VCaP (cell line): Measurements from ENCODE around the gene ANKRD23.

Experiments used
- H3K27ac ChIP-seq: fragments of 450-650 bp; 2 replicates; pipeline ENCODE4 v1.5.1; 2017
- TF ChIP-seq, protein P1 (sequence below): fragments of 450-650 bp; conservative IDR thresholded peaks from 2 replicates; pipeline ENCODE4 v1.5.1; 2017; ENCODE audit warnings: mild to moderate bottlenecking, moderate library complexity

ANKRD23 gene

DNA sequence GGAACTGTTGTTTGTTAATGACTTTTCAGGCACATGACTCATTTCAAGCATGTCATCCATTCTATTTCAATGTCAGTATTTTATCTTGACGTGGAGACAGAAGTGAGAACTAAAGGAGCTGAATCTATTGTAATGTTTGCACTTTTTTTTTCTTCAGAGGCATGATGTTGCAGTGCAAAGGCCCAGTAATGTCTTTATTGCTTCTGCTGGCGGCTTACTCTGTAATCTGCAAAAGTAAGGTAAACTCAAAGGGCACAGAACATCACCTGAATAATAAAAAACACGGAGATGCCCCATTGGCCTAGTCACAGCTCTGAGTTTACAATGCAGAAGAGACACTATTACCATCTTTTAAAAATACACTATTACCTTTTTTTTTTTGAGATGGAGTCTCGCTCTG is 30.2 kb downstream of the ANKRD23 start:
- TF ChIP-seq, protein P1, sequence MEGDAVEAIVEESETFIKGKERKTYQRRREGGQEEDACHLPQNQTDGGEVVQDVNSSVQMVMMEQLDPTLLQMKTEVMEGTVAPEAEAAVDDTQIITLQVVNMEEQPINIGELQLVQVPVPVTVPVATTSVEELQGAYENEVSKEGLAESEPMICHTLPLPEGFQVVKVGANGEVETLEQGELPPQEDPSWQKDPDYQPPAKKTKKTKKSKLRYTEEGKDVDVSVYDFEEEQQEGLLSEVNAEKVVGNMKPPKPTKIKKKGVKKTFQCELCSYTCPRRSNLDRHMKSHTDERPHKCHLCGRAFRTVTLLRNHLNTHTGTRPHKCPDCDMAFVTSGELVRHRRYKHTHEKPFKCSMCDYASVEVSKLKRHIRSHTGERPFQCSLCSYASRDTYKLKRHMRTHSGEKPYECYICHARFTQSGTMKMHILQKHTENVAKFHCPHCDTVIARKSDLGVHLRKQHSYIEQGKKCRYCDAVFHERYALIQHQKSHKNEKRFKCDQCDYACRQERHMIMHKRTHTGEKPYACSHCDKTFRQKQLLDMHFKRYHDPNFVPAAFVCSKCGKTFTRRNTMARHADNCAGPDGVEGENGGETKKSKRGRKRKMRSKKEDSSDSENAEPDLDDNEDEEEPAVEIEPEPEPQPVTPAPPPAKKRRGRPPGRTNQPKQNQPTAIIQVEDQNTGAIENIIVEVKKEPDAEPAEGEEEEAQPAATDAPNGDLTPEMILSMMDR = no peak
- H3K27ac ChIP-seq = no peak overlapping the region

DNA sequence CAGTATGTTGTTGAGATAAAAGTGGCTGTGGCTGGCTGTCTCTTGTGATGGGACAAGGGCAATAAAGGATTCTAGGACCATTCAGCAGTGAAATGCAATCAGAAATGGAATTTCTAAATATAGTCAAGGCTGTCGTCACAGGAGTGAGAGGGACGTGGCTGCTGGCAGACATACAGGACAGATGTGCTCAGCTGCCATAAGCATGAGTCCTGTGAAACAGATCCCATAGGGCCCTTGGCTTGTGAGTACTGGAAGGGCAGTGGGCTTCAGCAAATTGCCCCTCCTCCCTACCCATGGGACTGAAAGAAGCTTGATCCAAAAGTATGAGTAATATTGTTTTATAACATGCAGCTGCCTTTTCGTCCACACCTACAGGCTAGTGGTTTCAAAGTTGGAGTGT is 31.9 kb downstream of the ANKRD23 start:
- TF ChIP-seq, protein P1 = no peak
- no peak overlapping the region for H3K27ac ChIP-seq

- TF ChIP-seq, protein P1 = no peak
- no peak overlapping the region for H3K27ac ChIP-seq
Measured at GRCh38 chr2:96810783-96811192, 33.0 kb downstream of the ANKRD23 start.

GRCh38 chr2:96809951-96810782 is 33.7 kb downstream of the ANKRD23 start:
- H3K27ac ChIP-seq = no peak overlapping the region
- TF ChIP-seq, protein P1 = no peak

DNA sequence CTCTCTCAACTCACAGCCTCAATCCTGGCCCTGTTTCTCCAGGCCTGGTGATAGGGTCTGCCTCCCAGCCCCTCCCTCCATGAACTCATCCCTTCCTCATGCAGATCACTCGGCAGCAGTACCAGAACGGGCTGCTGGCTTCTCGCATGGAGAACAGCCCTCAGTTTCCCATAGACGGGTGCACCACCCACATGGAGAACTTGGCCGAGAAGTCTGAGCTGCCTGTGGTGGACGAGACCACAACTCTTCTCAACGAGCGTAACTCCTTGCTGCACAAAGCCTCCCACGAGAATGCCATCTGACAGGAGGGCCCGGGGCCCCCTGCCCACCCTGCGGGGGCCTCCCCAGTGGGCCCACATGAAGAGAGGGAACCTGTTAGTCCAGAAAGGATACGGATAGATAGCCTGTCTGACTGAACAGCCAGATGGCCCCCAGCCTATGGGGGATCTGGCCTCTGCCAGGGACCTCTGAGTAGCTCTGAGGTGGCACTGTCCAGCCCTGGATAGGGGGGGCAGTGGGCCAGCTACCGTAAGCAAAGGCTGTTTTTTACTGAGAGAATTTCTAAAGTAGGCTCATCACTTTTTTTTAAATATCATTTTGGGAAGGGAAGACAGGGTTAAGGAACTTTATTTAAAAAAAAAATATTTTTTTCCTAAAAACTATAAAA is 34.5 kb downstream of the ANKRD23 start:
- TF ChIP-seq, protein P1 = no peak
- H3K27ac ChIP-seq = peak overlapping the region; percentile 71

- TF ChIP-seq, protein P1 = no peak
Measured at GRCh38 chr2:96808176-96808837, 35.5 kb downstream of the ANKRD23 start.

GRCh38 chr2:96807127-96807471 is 36.7 kb downstream of the ANKRD23 start:
- TF ChIP-seq, protein P1 = no peak
- H3K27ac ChIP-seq = peak overlapping the region; percentile 71

More at GRCh38 chr2:96808176-96808837, 35.5 kb downstream of the ANKRD23 start:
- peak overlapping the region; percentile 71 for H3K27ac ChIP-seq
